HCT116 (cell line): ENCODE data around the gene FOXS1. TPM values are rescaled to one million over a fixed set of nuclear protein-coding genes. Genes with fewer than 3 reads are reported as not detected.

Source experiments
- ATAC-seq: fragments of 200-7000 bp; cut with Tn5 transposase; 2 replicates; pipeline ENCODE4 v1.9.1; 2020; ENCODE audit warnings: mild to moderate bottlenecking, moderate library complexity
- BruUV-seq: library from RNA; stranded (reverse); fragments of 400-500 nt; replicated peaks from 2 replicates; lab custom pipeline; 2021; lab: Mats Ljungman, UMichigan
- CTCF ChIA-PET: fragments of 300-600 bp; sonication (Branson Sonifier 250); formaldehyde crosslinking; loops from one replicate; lab custom pipeline; 2021; ENCODE audit warnings: antibody characterized with exemption; lab: Charles Lee
- POLR2A ChIA-PET: fragments of 300-600, 350-600 bp; sonication (Branson Sonifier 250); formaldehyde crosslinking; loops from one replicate; lab custom pipeline; 2021; ENCODE audit warnings: antibody characterized with exemption; lab: Charles Lee
- RAD21 ChIA-PET, 2 experiments: fragments of 300-600 bp; sonication (Branson Sonifier 250); formaldehyde crosslinking; loops; one replicate each; lab custom pipeline; 2023; ENCODE audit warnings: low total read pairs in 2 of 2; ENCODE audit not compliant: uncharacterized antibody in 2 of 2, unreplicated experiment in 2 of 2, low non-redundant PET in 1 of 2; lab: Charles Lee
- DNase-seq: peaks from one replicate; pipeline ENCODE4 v3.0.0-alpha.2; 2010; ENCODE audit warnings: low read depth, low spot score
- H2AFZ ChIP-seq: fragments of 200-600 bp; shearing (Covaris generic), sonication (generic); 2 replicates; pipeline ENCODE4 v1.6.1; 2017; ENCODE audit warnings: low read depth, mixed run types, mixed read lengths, antibody characterized with exemption, low read length; ENCODE audit not compliant: poor library complexity, severe bottlenecking
- H3K27ac ChIP-seq: 2 replicates; pipeline ENCODE4 v1.5.1; 2012; ENCODE audit warnings: low read depth, low read length
- H3K27me3 ChIP-seq: fragments of 200-600 bp; sonication (generic); 2 replicates; pipeline ENCODE4 v1.6.1; 2016; ENCODE audit warnings: mixed run types, low read length, mixed read lengths; ENCODE audit not compliant: insufficient read depth
- H3K36me3 ChIP-seq, 2 experiments: fragments of 200-500 bp in 1 of 2; fragments of 200-600 bp in 1 of 2; sonication (Bioruptor generic) in 1 of 2; sonication (generic) in 1 of 2; 2 replicates each; pipeline versions ENCODE4 v1.5.1 to v1.6.1; 2014 to 2016; ENCODE audit warnings: low read length in 2 of 2, inconsistent platforms in 1 of 2, mixed read lengths in 1 of 2, mixed run types in 1 of 2; ENCODE audit not compliant: insufficient read depth in 2 of 2, control insufficient read depth in 1 of 2
- H3K4me1 ChIP-seq, 2 experiments: fragments of 200-600 bp in 1 of 2; sonication (generic) in 1 of 2; 2 replicates each; pipeline versions ENCODE4 v1.5.1 to v1.6.1; 2012 to 2017; ENCODE audit warnings: low read length in 2 of 2, inconsistent platforms in 1 of 2, mild to moderate bottlenecking in 1 of 2, mixed read lengths in 1 of 2, mixed run types in 1 of 2, moderate library complexity in 1 of 2; ENCODE audit not compliant: insufficient read depth in 2 of 2, control insufficient read depth in 1 of 2
- H3K4me2 ChIP-seq: fragments of 200-600 bp; sonication (generic); 2 replicates; pipeline ENCODE4 v1.6.1; 2017; ENCODE audit warnings: mixed run types, low read length, mixed read lengths
- H3K4me3 ChIP-seq, 2 experiments: fragments of 200-600 bp in 1 of 2; sonication (generic) in 1 of 2; replicated peaks in 1 of 2; 2 replicates each; pipeline ENCODE4 v1.5.1; 2011 to 2016; ENCODE audit warnings: low read length in 2 of 2, control low read depth in 1 of 2, low read depth in 1 of 2, mild to moderate bottlenecking in 1 of 2, mixed read lengths in 1 of 2, mixed run types in 1 of 2
- H3K79me2 ChIP-seq: fragments of 200-600 bp; sonication (generic); 2 replicates; pipeline ENCODE4 v1.6.1; 2017; ENCODE audit warnings: mild to moderate bottlenecking, mixed run types, low read length, moderate library complexity, mixed read lengths; ENCODE audit not compliant: insufficient read depth
- H3K9ac ChIP-seq: fragments of 200-600 bp; sonication (generic); 2 replicates; pipeline ENCODE4 v1.6.1; 2016; ENCODE audit warnings: low read length, mixed read lengths
- H3K9me2 ChIP-seq: fragments of 200-600 bp; sonication (generic), shearing (Covaris generic); 2 replicates; pipeline ENCODE4 v1.6.1; 2017; ENCODE audit warnings: mixed run types, mild to moderate bottlenecking, moderate library complexity; ENCODE audit not compliant: insufficient read depth
- H3K9me3 ChIP-seq, 2 experiments: fragments of 200-500 bp in 1 of 2; fragments of 200-600 bp in 1 of 2; sonication (Bioruptor generic) in 1 of 2; sonication (generic) in 1 of 2; 2 replicates each; pipeline ENCODE4 v1.6.1; 2014 to 2017; ENCODE audit warnings: low read length in 2 of 2, mixed read lengths in 2 of 2, inconsistent platforms in 1 of 2, low read depth in 1 of 2, mild to moderate bottlenecking in 1 of 2, mixed run types in 1 of 2, moderate library complexity in 1 of 2; ENCODE audit not compliant: control insufficient read depth in 1 of 2, insufficient read depth in 1 of 2
- H4K20me1 ChIP-seq: fragments of 200-600 bp; sonication (generic), shearing (Covaris generic); 2 replicates; pipeline ENCODE4 v1.6.1; 2017; ENCODE audit warnings: mixed run types, mild to moderate bottlenecking, moderate library complexity; ENCODE audit not compliant: insufficient read depth
- ATF3 ChIP-seq: IDR thresholded peaks from 2 replicates; pipeline ENCODE4 v1.6.1; 2012
- CTCF ChIP-seq, 3 experiments: fragments of 200-600 bp in 1 of 3; sonication (generic) in 1 of 3; IDR thresholded peaks in 2 of 3; conservative IDR thresholded peaks in 1 of 3; 2 replicates each; pipeline ENCODE4 v1.5.1; 2012 to 2017; ENCODE audit warnings: low read depth in 2 of 3, low read length in 2 of 3, antibody characterized with exemption in 1 of 3, borderline replicate concordance in 1 of 3, control low read depth in 1 of 3, mild to moderate bottlenecking in 1 of 3, mixed read lengths in 1 of 3, mixed run types in 1 of 3, moderate library complexity in 1 of 3; ENCODE audit not compliant: insufficient read depth in 1 of 3
- EZH2 ChIP-seq: fragments of 200-600 bp; sonication (generic); IDR thresholded peaks from 2 replicates; pipeline ENCODE4 v1.6.1; 2017; ENCODE audit warnings: antibody characterized with exemption, mixed run types
- MAX ChIP-seq: IDR thresholded peaks from 2 replicates; pipeline ENCODE4 v1.6.1; 2012
- POLR2A ChIP-seq: IDR thresholded peaks from 2 replicates; pipeline ENCODE4 v1.7.0; 2011; ENCODE audit warnings: borderline replicate concordance; ENCODE audit not compliant: insufficient read depth, insufficient read length; ENCODE audit errors: extremely low read depth
- REST ChIP-seq: IDR thresholded peaks from 2 replicates; pipeline ENCODE4 v1.6.1; 2012; ENCODE audit warnings: low read depth
- SP1 ChIP-seq: IDR thresholded peaks from 2 replicates; pipeline ENCODE4 v1.6.1; 2012; ENCODE audit warnings: low read depth
- ZFX ChIP-seq: fragments of 450-650 bp; IDR thresholded peaks from 2 replicates; pipeline ENCODE4 v1.6.1; 2017
- intact Hi-C: fragments of 100-400 bp; cut with micrococcal nuclease; formaldehyde crosslinking; loops from 2 replicates; pipeline ENCODE4 v1.10.0; 2022
- total RNA-seq: library from RNA; stranded (reverse); gene quantifications from one replicate; pipeline ENCODE4 v1.2.1, GENCODE V29; 2021; ENCODE audit not compliant: unreplicated experiment

The FOXS1 gene
- total RNA-seq, 1 experiment from 2014 or later: not detected

- peak overlapping the region; percentile 59 to 71 for H3K4me3 ChIP-seq
- intact Hi-C loops: no loop called here
- ChIA-PET CTCF (interaction anchor here (1.3 to 3.7 kb wide), 2 partner anchors 9 to 170 kb away, joined by 7 to 20 read pairs; no protein-coding TSS in a partner anchor), RAD21 (interaction anchor here in 1 of 2 experiments (1.0 kb wide), 1 partner anchor 91 kb away, joined by 3 read pairs; the partner anchor contains the start of gene PDRG1), POLR2A (no interaction called here)
- no peaks in the 10 kb centered on the region for H3K36me3 ChIP-seq
- H4K20me1 ChIP-seq: no peaks in the 10 kb centered on the region
- no TSS peak for BruUV-seq
- H2AFZ ChIP-seq: no peak overlapping the region
- DNase-seq: no peak
- H3K27me3 ChIP-seq: no peaks in the 10 kb centered on the region; the same call in 1 of the 2 replicates
- peak overlapping the region; percentile 30; the same call in 1 of the 2 replicates for H3K27ac ChIP-seq
- TF ChIP-seq SP1 (no peak), POLR2A (no peak), REST (no peak), MAX (no peak), ZFX (peak; percentile 52; the same call in 1 of the 2 replicates), ATF3 (no peak), CTCF (IDR thresholded peaks at IDR 0.05 in 2 of 3, conservative IDR thresholded peaks at IDR 0.05 in 1 of 3; ENCODE audit: borderline replicate concordance in 1 of 3, insufficient read depth in 1 of 3, low read depth in 2 of 3, low read length in 2 of 3) (no peak), EZH2 (no peak)
- peak overlapping the region; percentile 99 for H3K4me2 ChIP-seq
- H3K9me3 ChIP-seq: no peaks in the 10 kb centered on the region
- H3K9ac ChIP-seq: peak overlapping the region; percentile 64
- H3K9me2 ChIP-seq: no peaks in the 10 kb centered on the region
- H3K4me1 ChIP-seq: peaks cover 15 to 20% of the 10 kb centered on the region in 2 experiments; a peak in 3 of 4 replicates
- peak; percentile 54 for ATAC-seq
- H3K79me2 ChIP-seq: no peaks in the 10 kb centered on the region
These were observed 15.7 kb upstream of the FOXS1 start for GRCh38 chr20:31861135-31861384.
